Urinary bladder (tissue), 4 donors: ENCODE measurements around the gene PLD1. TPM values are rescaled to one million over a fixed set of nuclear protein-coding genes. Genes with fewer than 3 reads are reported as not detected.
A peak's percentile ranks its signal among the peaks of the same experiment; 100 is the strongest.

Source experiments
- DNase-seq: peaks from one replicate; pipeline ENCODE4 v3.0.0-alpha.2; 2015; ENCODE audit errors: extremely low spot score
- H3K27ac ChIP-seq: one replicate; pipeline ENCODE4 v1.5.1; 2013; ENCODE audit warnings: low read depth, mild to moderate bottlenecking, moderate library complexity
- H3K36me3 ChIP-seq: one replicate; pipeline ENCODE4 v1.6.1; 2013; ENCODE audit warnings: mild to moderate bottlenecking, moderate library complexity; ENCODE audit not compliant: insufficient read depth
- H3K4me1 ChIP-seq: one replicate; pipeline ENCODE4 v1.6.1; 2013; ENCODE audit warnings: mild to moderate bottlenecking, moderate library complexity; ENCODE audit not compliant: insufficient read depth
- H3K4me3 ChIP-seq: one replicate; pipeline ENCODE4 v1.5.1; 2013; ENCODE audit warnings: low read depth, low read length
- WGBS: extraction: QIAGEN DNeasy Blood & Tissue Kit; methylation state at CpG from one replicate; pipeline ENCODE4 v1.1.7; 2013; 5-methylcytosine and 5-hydroxymethylcytosine counted together
- polyA plus RNA-seq: library from polyadenylated mRNA; stranded (reverse); fragments of 200-250 nt; gene quantifications from one replicate; pipeline ENCODE4 v1.2.3, GENCODE V29; 2013
- total RNA-seq: library from RNA; depleted of rRNA; stranded (reverse); fragments of >200 nt; gene quantifications from one replicate; pipeline ENCODE4 v1.2.3, GENCODE V29; 2014
- donor health status: healthy with polysubstance abuse.
- donor health status: healthy.

Gene PLD1
- total and polyA plus RNA-seq, 2 donors = 3.5 to 43.3 TPM

DNA sequence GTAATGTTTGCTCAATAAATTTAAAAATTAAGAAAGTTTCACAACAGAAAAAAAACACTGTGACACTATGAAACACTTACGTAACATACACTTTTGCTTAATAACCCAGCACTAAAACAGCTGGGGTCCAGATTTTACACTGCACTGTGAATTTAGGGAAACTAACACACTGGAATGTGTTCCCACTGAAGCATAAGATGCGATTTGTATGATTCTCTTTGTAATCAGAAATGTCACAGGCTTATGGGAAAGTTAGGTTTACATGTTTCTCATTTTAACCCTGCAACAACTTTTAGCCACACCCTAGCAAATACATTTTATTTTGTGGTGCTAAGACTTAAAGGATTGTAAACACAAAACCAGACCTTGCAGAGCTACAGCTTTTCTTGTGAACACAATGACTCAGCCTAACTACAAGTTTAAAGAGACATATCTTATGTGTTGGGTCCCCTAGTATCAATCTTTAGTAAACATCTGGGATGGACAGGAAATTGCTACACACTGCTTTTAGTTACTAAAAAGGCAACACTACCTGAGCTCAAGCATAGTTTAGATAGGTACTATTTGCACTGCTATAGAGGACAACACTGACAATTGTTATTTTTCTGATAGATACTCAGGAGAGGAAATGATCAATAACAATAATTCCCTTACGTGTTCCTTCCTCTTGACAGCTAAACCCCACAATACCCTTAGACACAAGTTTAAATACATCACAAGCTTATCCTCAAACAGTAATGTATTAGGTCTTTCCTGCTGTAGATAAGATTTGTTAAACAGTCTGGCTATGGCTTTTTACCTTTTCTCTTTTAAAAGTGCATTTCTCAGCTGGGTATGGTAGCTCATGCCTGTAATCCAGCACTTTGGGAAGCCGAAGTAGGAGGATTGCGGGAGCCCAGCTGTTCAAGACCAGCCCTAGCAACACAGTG lies 3.8 kb downstream of the PLD1 start:
- no peak overlapping the region for H3K4me3 ChIP-seq
- H3K27ac ChIP-seq = peak overlapping the region; percentile 76
- WGBS = 63% methylated on average over 5 of the region's 5 CpGs
- H3K36me3 ChIP-seq = no peaks in the 10 kb centered on the region
- DNase-seq = no peak
- H3K4me1 ChIP-seq = no peaks in the 10 kb centered on the region

DNA sequence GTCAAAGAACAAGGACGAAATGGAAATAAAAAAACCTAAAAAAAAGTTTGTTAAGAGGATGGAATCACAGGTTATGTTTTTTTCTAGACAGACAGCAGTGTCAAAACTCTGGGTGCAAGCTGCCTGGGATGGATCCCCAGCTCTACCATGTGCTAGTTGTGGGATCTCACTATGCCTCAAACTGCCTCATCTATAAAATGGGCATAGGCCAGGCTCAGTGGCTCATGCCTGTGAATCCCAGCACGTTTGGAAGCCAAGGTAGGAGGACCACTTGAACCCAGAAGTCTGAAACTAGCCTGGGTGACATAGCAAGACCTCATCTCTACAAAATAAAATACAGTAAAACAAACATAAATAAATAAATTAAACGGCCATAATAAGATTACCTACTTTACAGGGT lies 4.6 kb downstream of the PLD1 start:
- WGBS = 56% methylated on average over 3 of the region's 3 CpGs
- H3K4me3 ChIP-seq = no peak overlapping the region
- DNase-seq = no peak
- no peaks in the 10 kb centered on the region for H3K36me3 ChIP-seq
- H3K27ac ChIP-seq = no peak overlapping the region
- H3K4me1 ChIP-seq = no peaks in the 10 kb centered on the region

DNA sequence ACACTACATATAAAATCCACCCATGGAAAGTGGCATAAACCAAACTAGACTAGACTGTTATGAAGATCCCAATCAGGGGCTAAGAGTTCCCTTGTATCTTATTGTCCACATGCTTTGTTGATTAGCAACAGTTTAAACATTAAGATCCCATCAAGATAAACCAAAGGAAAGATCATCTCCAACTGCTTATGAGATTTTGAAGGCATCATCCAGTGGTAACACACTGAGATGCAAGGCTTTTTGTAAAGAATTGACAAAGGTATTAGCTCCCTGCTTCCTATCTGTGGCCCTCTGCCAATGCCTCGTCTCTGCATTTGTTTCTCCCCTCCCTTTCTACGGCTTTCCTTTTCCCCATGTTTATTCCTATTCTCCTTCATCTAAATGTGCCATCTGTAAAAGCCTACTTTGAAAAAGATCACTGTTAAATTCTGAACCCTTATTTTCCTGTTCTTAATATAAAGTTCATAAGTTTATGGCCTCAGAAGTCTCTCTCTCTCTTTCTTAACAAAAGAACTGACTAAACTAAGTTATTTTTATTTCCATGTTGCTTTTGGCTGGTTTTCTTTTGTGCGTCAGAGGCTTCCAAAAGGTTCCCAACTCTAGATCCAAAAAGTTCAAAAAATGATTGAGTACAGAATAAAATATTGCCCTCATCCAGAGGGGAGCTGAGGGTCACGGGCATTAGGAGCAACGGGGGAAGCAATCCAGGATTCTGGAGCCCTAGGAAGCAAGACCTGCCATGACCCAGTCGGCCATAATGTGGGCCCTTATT lies 5.5 kb downstream of the PLD1 start:
- Histone ChIP-seq H3K27ac (peak overlapping the region; percentile 45), H3K4me3 (no peak overlapping the region), H3K4me1 (no peaks in the 10 kb centered on the region), H3K36me3 (no peaks in the 10 kb centered on the region)
- DNase-seq = no peak
- WGBS = 48% methylated on average over 6 of the region's 6 CpGs

DNA sequence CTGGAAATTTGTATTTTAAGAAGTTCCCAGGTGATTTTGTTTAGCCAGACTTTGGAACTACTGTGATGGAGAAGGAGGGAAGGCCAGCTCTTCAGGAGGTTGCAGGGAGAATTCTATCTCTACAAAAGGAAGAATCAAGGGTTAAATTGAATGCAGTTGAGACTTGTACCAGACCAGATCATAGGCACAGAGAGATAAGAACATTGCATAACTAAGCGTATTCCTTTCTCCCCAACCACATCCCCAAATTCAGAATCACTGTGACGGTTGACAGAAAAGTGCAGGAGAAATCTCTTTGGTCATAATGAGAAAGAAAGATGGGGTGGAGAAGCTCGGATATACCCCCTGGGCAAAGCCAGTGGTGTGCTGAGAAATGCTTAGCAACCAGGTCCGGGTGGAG lies 7.2 kb downstream of the PLD1 start:
- Histone ChIP-seq H3K4me3 (no peak overlapping the region), H3K4me1 (no peaks in the 10 kb centered on the region), H3K36me3 (no peaks in the 10 kb centered on the region), H3K27ac (no peak overlapping the region)
- 94% methylated on average over 4 of the region's 4 CpGs for WGBS
- DNase-seq = no peak

DNA sequence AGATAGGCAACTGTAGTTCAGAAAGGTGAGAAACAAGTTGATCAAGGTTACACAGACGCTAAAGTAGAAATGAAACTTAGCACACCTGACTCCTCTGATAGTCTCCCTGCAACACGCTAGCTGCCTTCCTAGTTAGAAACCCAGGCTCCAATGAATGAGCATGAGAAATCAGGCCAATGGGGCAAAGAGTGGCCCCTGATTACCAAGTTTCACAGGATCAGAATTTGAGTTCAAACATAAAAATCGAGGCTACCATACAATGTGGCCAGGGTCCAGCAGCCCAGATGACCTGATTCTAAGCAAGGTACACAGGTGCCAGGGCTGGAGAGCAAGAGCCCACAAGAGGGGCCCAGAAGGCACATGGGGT lies 7.7 kb downstream of the PLD1 start:
- H3K27ac ChIP-seq = peak overlapping the region; percentile 29
- 89% methylated on average over 3 of the region's 3 CpGs for WGBS
- H3K4me1 ChIP-seq = no peaks in the 10 kb centered on the region

DNA sequence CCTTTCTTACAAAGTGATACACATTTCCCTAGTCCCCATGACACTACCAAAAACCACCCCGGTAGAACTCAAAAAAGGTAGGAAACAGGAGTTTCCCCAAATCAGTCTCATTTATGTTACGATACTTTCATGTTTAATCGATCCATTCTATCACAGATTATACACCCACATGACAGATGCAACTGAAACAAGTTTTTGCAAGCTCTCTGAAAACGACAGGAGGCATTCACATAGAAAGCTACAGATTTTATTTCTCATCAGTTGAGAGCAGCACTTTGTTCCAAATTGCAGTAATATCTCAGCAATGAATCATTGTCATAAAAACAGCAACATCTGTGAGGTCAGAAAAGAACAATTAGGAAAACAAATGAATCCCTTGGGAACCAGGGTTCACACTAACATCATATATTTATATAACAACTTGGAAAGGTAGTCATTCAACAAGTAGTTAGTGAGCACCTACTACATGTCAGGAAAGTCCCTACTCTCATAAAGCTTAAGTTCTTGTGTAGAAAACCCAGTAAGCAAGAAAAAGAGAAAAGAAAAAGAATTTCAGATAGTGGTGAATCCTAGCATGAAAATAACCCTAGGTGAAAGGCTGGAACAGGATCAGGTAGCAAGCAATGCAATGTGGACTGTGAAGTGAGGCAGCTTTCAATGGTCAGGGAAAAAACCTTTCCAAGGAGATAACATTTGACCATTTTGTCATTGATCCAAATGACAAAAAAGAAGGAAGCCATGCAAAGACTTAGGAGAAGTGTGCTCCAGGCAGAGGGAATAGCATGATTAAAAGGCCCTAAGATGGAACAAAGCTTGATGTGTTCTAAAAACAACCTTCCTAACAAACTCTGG lies 8.3 kb downstream of the PLD1 start:
- no peaks in the 10 kb centered on the region for H3K4me1 ChIP-seq

More for the DNA sequence above, 7.7 kb downstream of the PLD1 start:
- Histone ChIP-seq H3K36me3 (no peaks in the 10 kb centered on the region), H3K4me3 (no peak overlapping the region)
- no peak for DNase-seq

DNA sequence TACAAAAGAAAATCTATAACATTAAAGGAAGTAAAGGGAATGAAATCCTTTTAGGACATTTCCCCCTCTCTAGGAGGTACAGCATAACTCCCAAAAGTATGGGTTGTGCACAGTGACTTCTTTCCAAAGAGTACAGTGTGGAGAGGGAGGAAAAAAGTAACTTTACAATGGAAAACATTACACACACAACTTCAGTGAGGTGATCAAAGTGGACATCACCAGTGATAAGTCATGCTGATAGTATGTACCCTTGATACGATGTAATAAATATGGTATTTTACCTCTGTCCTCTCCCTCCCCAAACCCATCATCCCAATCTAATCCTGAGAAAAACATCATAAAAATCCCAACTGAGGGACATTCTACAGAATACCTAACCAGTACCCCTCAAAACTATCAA lies 10.8 kb downstream of the PLD1 start:
- Histone ChIP-seq H3K27ac (no peak overlapping the region), H3K4me1 (no peaks in the 10 kb centered on the region)

More for the DNA sequence above, 8.3 kb downstream of the PLD1 start:
- WGBS = 58% methylated on average over 4 of the region's 4 CpGs
- Histone ChIP-seq H3K27ac (peak overlapping the region; percentile 32), H3K4me3 (no peak overlapping the region), H3K36me3 (no peaks in the 10 kb centered on the region)
- DNase-seq = no peak

DNA sequence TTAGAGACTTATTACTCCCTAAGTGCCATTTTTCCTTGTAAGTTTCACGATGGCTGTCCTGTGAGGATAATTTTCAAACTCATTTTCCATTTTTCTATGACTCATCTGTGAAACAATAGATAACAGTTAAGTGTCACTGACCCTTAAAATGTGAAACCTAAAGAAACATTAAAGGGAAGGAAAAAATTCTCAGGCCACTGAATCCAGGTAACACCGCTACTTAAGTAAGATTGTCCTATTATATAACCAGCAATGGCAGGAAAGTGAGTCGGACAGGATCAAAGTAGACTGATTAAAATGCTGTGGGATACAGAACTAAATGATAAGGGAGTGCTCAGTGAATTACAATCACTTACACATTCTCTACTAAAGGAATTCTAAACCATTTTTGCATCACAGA lies 12.4 kb downstream of the PLD1 start:
- no peak overlapping the region for H3K27ac ChIP-seq
- WGBS = 79% methylated on average over 3 of the region's 3 CpGs
- no peaks in the 10 kb centered on the region for H3K4me1 ChIP-seq
- DNase-seq = no peak
- H3K36me3 ChIP-seq = no peaks in the 10 kb centered on the region
- H3K4me3 ChIP-seq = no peak overlapping the region

More for the DNA sequence above, 10.8 kb downstream of the PLD1 start:
- H3K36me3 ChIP-seq = no peaks in the 10 kb centered on the region
- 93% methylated on average over 1 of the region's 1 CpG for WGBS
- H3K4me3 ChIP-seq = no peak overlapping the region
- DNase-seq = no peak

DNA sequence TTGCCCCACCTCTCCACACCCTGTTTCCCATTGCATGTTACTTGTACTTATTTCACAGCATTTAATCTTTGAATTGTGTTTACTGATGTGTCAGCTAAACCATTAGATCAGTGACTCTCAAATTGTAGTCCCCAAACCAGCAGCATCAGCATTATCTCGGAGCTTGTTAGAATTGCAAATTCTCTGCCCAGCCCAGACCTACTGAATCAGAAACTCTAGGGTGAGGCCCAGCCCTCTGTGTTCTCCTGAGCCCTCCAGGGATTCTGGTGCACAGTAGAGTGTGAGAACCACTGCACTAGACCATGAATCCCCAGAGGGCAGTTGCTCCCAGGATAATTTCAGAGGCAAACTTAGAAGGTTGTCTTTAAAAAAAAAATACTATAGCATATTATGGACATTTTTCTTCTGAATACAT lies 13.0 kb downstream of the PLD1 start:
- Histone ChIP-seq H3K27ac (no peak overlapping the region), H3K36me3 (no peaks in the 10 kb centered on the region), H3K4me3 (no peak overlapping the region), H3K4me1 (no peaks in the 10 kb centered on the region)
- no peak for DNase-seq
- WGBS = 84% methylated on average over 1 of the region's 1 CpG

DNA sequence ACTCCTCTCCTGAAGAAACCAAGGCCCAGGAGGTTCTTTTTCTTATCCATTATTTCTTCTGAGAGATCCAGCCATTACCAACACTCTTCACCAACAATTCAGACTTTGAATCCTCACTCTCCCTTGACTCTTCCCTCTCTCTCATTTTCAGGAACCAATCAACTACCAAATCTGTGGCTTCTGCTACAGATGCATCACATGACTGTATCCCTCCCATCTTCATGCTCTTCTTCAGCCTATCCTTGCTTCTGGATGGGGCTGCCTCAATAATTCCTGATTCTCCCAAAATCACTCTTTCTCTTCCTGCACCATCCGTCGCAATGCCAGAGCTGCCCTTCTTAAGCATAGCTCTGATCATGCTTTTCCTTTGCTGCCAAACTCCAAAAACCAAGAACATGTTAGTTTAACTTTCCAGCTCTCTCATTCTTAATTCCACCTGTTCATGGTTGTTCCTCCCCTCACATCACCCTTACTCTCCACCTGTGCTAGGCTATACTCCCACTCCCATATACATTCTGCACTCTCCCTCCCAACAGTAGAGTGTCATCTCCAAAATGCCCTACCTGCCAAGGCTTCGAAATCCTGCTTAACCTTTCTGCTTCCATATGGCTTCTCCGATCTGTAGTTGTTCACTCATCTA lies 13.5 kb downstream of the PLD1 start:
- 96% methylated on average over 4 of the region's 4 CpGs for WGBS
- H3K4me3 ChIP-seq = no peak overlapping the region
- no peak overlapping the region for H3K27ac ChIP-seq
- no peaks in the 10 kb centered on the region for H3K36me3 ChIP-seq
- no peak for DNase-seq
- H3K4me1 ChIP-seq = no peaks in the 10 kb centered on the region

DNA sequence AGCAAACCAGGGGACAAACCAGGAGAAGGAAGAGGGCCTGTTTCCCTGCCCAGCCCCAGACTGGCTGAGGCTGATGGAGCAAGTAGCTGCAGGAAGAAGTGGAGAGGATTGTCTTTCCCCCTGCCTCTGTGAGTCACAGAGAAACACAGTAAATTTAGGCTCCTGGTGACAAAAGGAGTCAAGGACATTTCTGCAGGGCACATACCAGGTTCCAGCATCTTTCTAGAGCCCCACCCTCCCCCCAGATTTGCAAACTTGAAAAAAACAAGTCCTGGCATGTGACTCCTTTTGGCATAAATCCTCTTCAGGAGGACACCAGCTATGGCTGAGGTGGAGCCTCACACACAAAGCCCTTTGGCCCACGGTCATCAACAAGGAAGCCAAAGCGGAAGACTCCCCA lies 17.8 kb downstream of the PLD1 start:
- 76% methylated on average over 2 of the region's 2 CpGs for WGBS
- Histone ChIP-seq H3K27ac (no peak overlapping the region), H3K4me1 (no peaks in the 10 kb centered on the region), H3K36me3 (no peaks in the 10 kb centered on the region), H3K4me3 (no peak overlapping the region)
- no peak for DNase-seq

DNA sequence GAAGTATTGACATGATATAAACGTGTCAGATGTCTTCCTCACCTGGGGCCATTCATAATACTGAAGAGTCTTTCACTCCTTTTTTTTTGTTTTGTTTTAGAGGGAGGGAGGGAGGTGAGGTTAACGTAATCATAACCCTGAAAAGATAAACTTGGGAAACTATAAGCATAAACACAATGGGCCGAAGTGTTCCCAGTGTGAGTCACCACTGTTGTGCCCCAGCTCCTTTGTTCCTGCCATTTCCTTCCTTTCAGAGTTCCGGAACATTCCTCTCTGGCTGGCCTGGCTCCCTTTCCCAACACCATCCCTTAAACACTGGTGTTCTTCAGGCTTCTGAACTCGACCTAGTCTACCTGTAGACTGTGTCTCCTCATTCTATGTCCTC lies 18.6 kb downstream of the PLD1 start:
- no peak overlapping the region for H3K4me3 ChIP-seq
- 49% methylated on average over 5 of the region's 5 CpGs for WGBS
- no peak for DNase-seq
- H3K36me3 ChIP-seq = no peaks in the 10 kb centered on the region
- no peak overlapping the region for H3K27ac ChIP-seq
- H3K4me1 ChIP-seq = no peaks in the 10 kb centered on the region
